HL-60 (cell line): ENCODE data around the gene MAP1LC3A.

Experiments
- CTCF ChIP-seq: IDR thresholded peaks from one replicate; pipeline ENCODE4 v1.5.1; 2011; ENCODE audit warnings: low read length, control low read depth, inconsistent platforms; ENCODE audit not compliant: insufficient read depth
- GABPA ChIP-seq: IDR thresholded peaks from 2 replicates; pipeline ENCODE4 v1.6.1; 2012; ENCODE audit warnings: low read depth
- POLR2AphosphoS5 ChIP-seq: IDR thresholded peaks from 2 replicates; pipeline ENCODE4 v1.6.1; 2012; ENCODE audit warnings: low read depth

- TF ChIP-seq CTCF (no peak), GABPA (no peak), POLR2AphosphoS5 (no peak)
Measured at GRCh38 chr20:34579979-34580940, 21.7 kb downstream of the MAP1LC3A start.
